ENCODE results near the gene ANTXRL. TPM values are rescaled to one million over a fixed set of nuclear protein-coding genes. Genes with fewer than 3 reads are reported as not detected.
"Not testable (repeated sequence)": the region's sequence is repeated elsewhere in the genome, so short reads cannot be mapped to it uniquely, and the experiment has no call there.

Gene ANTXRL
- total RNA-seq, 2 experiments from 2014 or later, result not detected

- Mint-ChIP-seq H3K9me3 (peaks cover 12% of the 10 kb centered on the region), H3K27ac (peak overlapping the region; percentile 31), H3K4me1 (ENCODE audit: low read depth) (peaks cover 69% of the 10 kb centered on the region), H3K36me3 (ENCODE audit: low read depth) (peaks cover 99% of the 10 kb centered on the region), H3K4me3 (no peak overlapping the region), H3K27me3 (no peaks in the 10 kb centered on the region)
- no peak for TF ChIP-seq CTCF (IDR thresholded peaks at IDR 0.05)
- ChIA-PET POLR2A (no interaction called here), CTCF (no interaction called here)
- intact Hi-C loops (cut with DNase I, micrococcal nuclease), result loop anchor here in 1 of 2 experiments (5.0 kb wide), 1 partner anchor 67 kb away; no protein-coding TSS in a partner anchor
- Histone ChIP-seq H3K9me3 (ENCODE audit: control insufficient read depth in 1 of 2, insufficient read depth in 1 of 2, low read length in 2 of 2) (peaks cover 0 to 16% of the 10 kb centered on the region in 2 experiments), H3K27me3 (ENCODE audit: control insufficient read depth in 1 of 2, insufficient read depth in 2 of 2, low read length in 2 of 2) (no peaks in the 10 kb centered on the region), H3K4me1 (ENCODE audit: insufficient read depth, low read length) (peaks cover 14% of the 10 kb centered on the region), H3K4me3 (ENCODE audit: low read length) (no peak overlapping the region), H3K36me3 (ENCODE audit: insufficient read depth, low read length) (peaks cover 46% of the 10 kb centered on the region), H3K27ac (ENCODE audit: low read depth in 1 of 2, low read length in 2 of 2) (no peak overlapping the region)
- DNase-seq (peak in 2 of 14 experiments; percentile 0 to 22), ATAC-seq (ENCODE audit: poor library complexity) (no peak)
Measured at GRCh38 chr10:46239993-46240683, 46.7 kb upstream of the ANTXRL start.

GRCh38 chr10:46240684-46241565, 45.9 kb upstream of the ANTXRL start:
- POLR2A ChIA-PET, result interaction anchor here (0.8 to 2.0 kb wide), 2 partner anchors 14 to 28 kb away, joined by 3 to 4 read pairs; no protein-coding TSS in a partner anchor
- Mint-ChIP-seq H3K36me3 (ENCODE audit: low read depth) (peaks cover 99% of the 10 kb centered on the region), H3K4me1 (ENCODE audit: low read depth) (peaks cover 73% of the 10 kb centered on the region), H3K9me3 (peaks cover 12% of the 10 kb centered on the region), H3K27me3 (no peaks in the 10 kb centered on the region), H3K4me3 (no peak overlapping the region), H3K27ac (peak overlapping the region; percentile 30)
- H3K27ac ChIP-seq (ENCODE audit: low read depth in 1 of 2, low read length in 2 of 2), result no peak overlapping the region
- H3K9me3 ChIP-seq (ENCODE audit: control insufficient read depth in 1 of 2, insufficient read depth in 1 of 2, low read length in 2 of 2), result peaks cover 0 to 16% of the 10 kb centered on the region in 2 experiments
- DNase-seq (peak in 2 of 14 experiments; percentile 23 to 34), ATAC-seq (ENCODE audit: poor library complexity) (no peak)
- H3K4me3 ChIP-seq (ENCODE audit: low read length), result no peak overlapping the region
- CTCF ChIA-PET, result no interaction called here
- H3K27me3 ChIP-seq (ENCODE audit: control insufficient read depth in 1 of 2, insufficient read depth in 2 of 2, low read length in 2 of 2), result no peaks in the 10 kb centered on the region
- intact Hi-C loops (cut with DNase I, micrococcal nuclease), result loop anchor here in 1 of 2 experiments (5.0 kb wide), 1 partner anchor 66 kb away; no protein-coding TSS in a partner anchor
- peaks cover 14% of the 10 kb centered on the region for H3K4me1 ChIP-seq (ENCODE audit: insufficient read depth, low read length)
- peaks cover 44% of the 10 kb centered on the region for H3K36me3 ChIP-seq (ENCODE audit: insufficient read depth, low read length)
- TF ChIP-seq CTCF (IDR thresholded peaks at IDR 0.05), result no peak

DNA sequence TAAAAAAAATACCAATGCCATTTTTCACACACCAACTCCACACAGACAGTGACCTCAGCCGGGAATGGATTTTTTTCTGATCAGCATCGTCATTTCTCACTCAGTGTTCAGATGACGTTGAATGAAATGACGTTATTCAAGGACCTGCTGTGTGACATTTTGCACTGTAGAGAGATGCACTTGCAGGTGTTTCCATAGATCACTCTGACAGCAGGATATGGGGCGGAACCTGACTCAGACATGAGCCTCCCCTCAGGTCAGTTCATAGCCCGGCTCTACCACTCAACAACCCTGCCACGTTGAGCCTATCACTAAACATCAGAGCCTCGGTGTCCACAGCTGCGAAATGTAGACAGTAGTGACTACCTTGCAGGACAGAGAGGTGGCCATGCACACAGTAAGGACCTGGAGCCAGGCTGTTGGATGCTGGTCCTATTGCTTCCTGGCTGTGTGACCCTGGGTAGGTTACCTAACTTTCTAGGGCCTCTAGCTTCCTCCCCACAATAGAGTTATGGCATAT, 41.4 kb upstream of the ANTXRL start:
- POLR2A ChIA-PET, result no interaction called here
- H3K27me3 ChIP-seq (ENCODE audit: control insufficient read depth in 1 of 2, insufficient read depth in 2 of 2, low read length in 2 of 2), result no peaks in the 10 kb centered on the region
- H3K27me3 Mint-ChIP-seq, result no peaks in the 10 kb centered on the region
- intact Hi-C loops (cut with DNase I, micrococcal nuclease), result no loop called here
- H3K36me3 Mint-ChIP-seq (ENCODE audit: low read depth), result peaks cover 93% of the 10 kb centered on the region
- H3K9me3 Mint-ChIP-seq, result peaks cover 12% of the 10 kb centered on the region
- no peak overlapping the region for H3K4me3 ChIP-seq (ENCODE audit: low read length)
- CTCF ChIA-PET, result no interaction called here
- peaks cover 54% of the 10 kb centered on the region for H3K4me1 Mint-ChIP-seq (ENCODE audit: low read depth)
- peaks cover 9% of the 10 kb centered on the region for H3K4me1 ChIP-seq (ENCODE audit: insufficient read depth, low read length)
- H3K27ac Mint-ChIP-seq, result no peak overlapping the region
- ATAC-seq (ENCODE audit: poor library complexity), result no peak
- H3K9me3 ChIP-seq (ENCODE audit: control insufficient read depth in 1 of 2, insufficient read depth in 1 of 2, low read length in 2 of 2), result peaks cover 0 to 16% of the 10 kb centered on the region in 2 experiments
- no peak overlapping the region for H3K27ac ChIP-seq (ENCODE audit: low read depth in 1 of 2, low read length in 2 of 2)
- H3K4me3 Mint-ChIP-seq, result no peak overlapping the region
- no peak for DNase-seq
- no peak for TF ChIP-seq CTCF (IDR thresholded peaks at IDR 0.05)
- H3K36me3 ChIP-seq (ENCODE audit: insufficient read depth, low read length), result peaks cover 36% of the 10 kb centered on the region

- H3K9me3 ChIP-seq (ENCODE audit: control insufficient read depth in 1 of 2, insufficient read depth in 1 of 2, low read length in 2 of 2), result peaks cover 0 to 16% of the 10 kb centered on the region in 2 experiments
- Mint-ChIP-seq H3K4me1 (ENCODE audit: low read depth) (peaks cover 49% of the 10 kb centered on the region), H3K27ac (peak overlapping the region; percentile 69), H3K9me3 (peaks cover 12% of the 10 kb centered on the region), H3K36me3 (ENCODE audit: low read depth) (peaks cover 93% of the 10 kb centered on the region)
- H3K27me3 ChIP-seq (ENCODE audit: control insufficient read depth in 1 of 2, insufficient read depth in 2 of 2, low read length in 2 of 2); ATAC-seq (ENCODE audit: poor library complexity); H3K4me1 ChIP-seq (ENCODE audit: insufficient read depth, low read length); H3K27me3 Mint-ChIP-seq; H3K27ac ChIP-seq (ENCODE audit: low read depth in 1 of 2, low read length in 2 of 2); H3K4me3 Mint-ChIP-seq; CTCF ChIA-PET; POLR2A ChIA-PET; H3K4me3 ChIP-seq (ENCODE audit: low read length); intact Hi-C loops (cut with DNase I, micrococcal nuclease): not testable (repeated sequence)
- peaks cover 37% of the 10 kb centered on the region for H3K36me3 ChIP-seq (ENCODE audit: insufficient read depth, low read length)
- peak in 1 of 14 experiments; percentile 28 for DNase-seq
Measured at GRCh38 chr10:46246400-46247180, 40.2 kb upstream of the ANTXRL start.

Measured in CD4-positive, alpha-beta T cell (primary cell).